ENCODE results near the gene ELOVL3. TPM values are rescaled to one million over a fixed set of nuclear protein-coding genes. Genes with fewer than 3 reads are reported as not detected.

ELOVL3 gene
- total RNA-seq, 1 donor from 2014 or later: not detected

- no peaks in the 10 kb centered on the region for H3K36me3 ChIP-seq
- H3K4me1 ChIP-seq: peaks cover 30% of the 10 kb centered on the region
- no peak for TF ChIP-seq CTCF (IDR thresholded peaks at IDR 0.05; ENCODE audit: borderline replicate concordance)
- no peak for DNase-seq
- intact Hi-C loops (cut with micrococcal nuclease): no loop called here
- H3K4me3 ChIP-seq: no peak overlapping the region
- H3K27ac ChIP-seq (replicated peaks): no peak overlapping the region
- H3K9me3 ChIP-seq (replicated peaks): no peaks in the 10 kb centered on the region
- H3K27me3 ChIP-seq (ENCODE audit: low read depth): peaks cover 53% of the 10 kb centered on the region
Measured at GRCh38 chr10:102234888-102235597, 8.9 kb downstream of the ELOVL3 start.

- Histone ChIP-seq H3K4me3 (no peak overlapping the region), H3K27ac (replicated peaks) (no peak overlapping the region), H3K27me3 (ENCODE audit: low read depth) (peaks cover 50% of the 10 kb centered on the region), H3K36me3 (no peaks in the 10 kb centered on the region), H3K9me3 (replicated peaks) (no peaks in the 10 kb centered on the region), H3K4me1 (peaks cover 30% of the 10 kb centered on the region)
- no peak for DNase-seq
- no peak for TF ChIP-seq CTCF (IDR thresholded peaks at IDR 0.05; ENCODE audit: borderline replicate concordance)
- intact Hi-C loops (cut with micrococcal nuclease): no loop called here
Measured at GRCh38 chr10:102235598-102235920, 9.5 kb downstream of the ELOVL3 start.

GRCh38 chr10:102236006-102236405 lies 9.9 kb downstream of the ELOVL3 start:
- Histone ChIP-seq H3K27ac (replicated peaks) (no peak overlapping the region), H3K9me3 (replicated peaks) (no peaks in the 10 kb centered on the region), H3K4me3 (no peak overlapping the region), H3K36me3 (no peaks in the 10 kb centered on the region), H3K4me1 (peaks cover 30% of the 10 kb centered on the region), H3K27me3 (ENCODE audit: low read depth) (peaks cover 45% of the 10 kb centered on the region)
- DNase-seq: no peak
- intact Hi-C loops (cut with micrococcal nuclease): no loop called here
- no peak for TF ChIP-seq CTCF (IDR thresholded peaks at IDR 0.05; ENCODE audit: borderline replicate concordance)

- H3K27me3 ChIP-seq (ENCODE audit: low read depth): peaks cover 28% of the 10 kb centered on the region
Measured at GRCh38 chr10:102237711-102238252, 11.7 kb downstream of the ELOVL3 start.

GRCh38 chr10:102240467-102241031 lies 14.4 kb downstream of the ELOVL3 start:
- no peak for TF ChIP-seq CTCF (IDR thresholded peaks at IDR 0.05; ENCODE audit: borderline replicate concordance)
- Histone ChIP-seq H3K4me3 (peak overlapping the region; percentile 81), H3K27me3 (ENCODE audit: low read depth) (peaks cover 9% of the 10 kb centered on the region), H3K9me3 (replicated peaks) (no peaks in the 10 kb centered on the region), H3K4me1 (peaks cover 46% of the 10 kb centered on the region), H3K36me3 (no peaks in the 10 kb centered on the region), H3K27ac (replicated peaks) (peak overlapping the region; percentile 49)
- DNase-seq: no peak
- intact Hi-C loops (cut with micrococcal nuclease): no loop called here

More at GRCh38 chr10:102237711-102238252, 11.7 kb downstream of the ELOVL3 start:
- H3K4me3 ChIP-seq: no peak overlapping the region
- DNase-seq: no peak
- no peak overlapping the region for H3K27ac ChIP-seq (replicated peaks)
- no peaks in the 10 kb centered on the region for H3K9me3 ChIP-seq (replicated peaks)
- TF ChIP-seq CTCF (IDR thresholded peaks at IDR 0.05; ENCODE audit: borderline replicate concordance): no peak
- H3K36me3 ChIP-seq: no peaks in the 10 kb centered on the region
- H3K4me1 ChIP-seq: peaks cover 36% of the 10 kb centered on the region
- intact Hi-C loops (cut with micrococcal nuclease): no loop called here
